Ovary (tissue), 3 donors: ENCODE measurements around the gene NEDD4.

Experiments
- CTCF ChIP-seq, 3 donors: fragments of 450-650 bp in 2 of 3; fragments of 200-600 bp in 1 of 3; IDR thresholded peaks; one replicate each; pipeline versions ENCODE4 v1.5.1 to v1.8.0; 2016 to 2022; ENCODE audit warnings: antibody characterized with exemption in 3 of 3, mild to moderate bottlenecking in 1 of 3
- POLR2A ChIP-seq: fragments of 450-650 bp; IDR thresholded peaks from one replicate; pipeline ENCODE4 v1.6.1; 2017; ENCODE audit warnings: antibody characterized with exemption, mild to moderate bottlenecking, moderate library complexity
- donor health status: DM: no; HTN: no; CAD: no.

GRCh38 chr15:55999658-56000057, 6.2 kb upstream of the NEDD4 start:
- no peak for TF ChIP-seq CTCF (IDR thresholded peaks at IDR 0.05)
- no peak for TF ChIP-seq POLR2A
